HG03280 (cell line): ENCODE data around the gene ZNF805.
"Not testable (repeated sequence)": the region's sequence is repeated elsewhere in the genome, so short reads cannot be mapped to it uniquely, and the experiment has no call there.

Source experiments
- ATAC-seq: cut with Tn5 transposase; IDR thresholded peaks from one replicate; pipeline ENCODE4 v1.9.1; 2021; ENCODE audit warnings: mild to moderate bottlenecking, moderate library complexity; ENCODE audit not compliant: unreplicated experiment

Gene ZNF805

GRCh38 chr19:57240311-57241090, at the start of gene ZNF805:
Gene ZNF805 (plus strand): TSS chr19:57240632. CDS start chr19:57240892, 260 bp downstream.
- ATAC-seq = peak; percentile 97

- ATAC-seq = peak; percentile 91
These were observed 49.0 kb upstream of the ZNF805 start, which contains the start of gene ZNF264 for GRCh38 chr19:57191141-57192076. Gene ZNF264 (plus strand): TSS chr19:57191500. CDS start chr19:57191914, 414 bp downstream.

DNA sequence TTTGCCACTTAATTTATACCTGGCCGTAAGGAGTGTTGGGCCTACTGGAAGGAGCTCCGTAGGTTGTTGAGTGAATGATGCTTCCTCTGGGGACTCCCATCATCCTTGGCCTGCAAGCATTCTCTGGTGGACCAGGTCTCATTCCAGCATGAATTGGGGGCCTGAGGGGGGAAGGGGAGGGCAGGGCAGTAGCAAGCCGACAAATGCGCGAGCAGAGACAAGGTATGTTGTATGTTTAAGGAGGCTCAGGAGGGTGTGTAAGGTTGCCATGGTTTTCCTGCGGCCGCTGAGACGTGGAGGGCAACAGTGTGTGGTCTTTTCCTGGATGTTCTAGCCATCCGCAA, 48.4 kb upstream of the ZNF805 start:
- no peak for ATAC-seq

- no peak for ATAC-seq
These were observed 47.4 kb upstream of the ZNF805 start for GRCh38 chr19:57192993-57193392.

- not testable (repeated sequence) for ATAC-seq
These were observed 42.6 kb upstream of the ZNF805 start for GRCh38 chr19:57197874-57198273.

DNA sequence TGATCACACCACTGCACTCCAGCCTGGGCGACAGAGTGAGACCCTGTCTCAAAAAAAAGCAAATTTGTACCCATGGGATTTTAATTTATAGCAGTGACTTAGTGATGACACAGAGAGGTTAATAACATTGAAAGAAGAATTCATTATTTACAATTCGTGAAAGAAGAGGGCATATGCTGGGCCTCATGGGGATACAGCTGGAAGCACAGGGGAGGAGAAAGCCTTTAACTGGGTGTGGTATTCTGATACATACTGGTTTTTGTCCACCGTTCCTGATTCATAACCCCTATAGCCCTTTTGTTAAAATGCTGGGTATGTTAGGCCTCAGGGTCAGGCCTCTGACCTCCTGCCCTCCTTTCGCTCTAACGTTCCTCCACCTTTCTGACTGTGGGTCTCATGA, 38.3 kb upstream of the ZNF805 start:
- no peak for ATAC-seq

GRCh38 chr19:57210381-57210780, 30.1 kb upstream of the ZNF805 start:
- no peak for ATAC-seq

DNA sequence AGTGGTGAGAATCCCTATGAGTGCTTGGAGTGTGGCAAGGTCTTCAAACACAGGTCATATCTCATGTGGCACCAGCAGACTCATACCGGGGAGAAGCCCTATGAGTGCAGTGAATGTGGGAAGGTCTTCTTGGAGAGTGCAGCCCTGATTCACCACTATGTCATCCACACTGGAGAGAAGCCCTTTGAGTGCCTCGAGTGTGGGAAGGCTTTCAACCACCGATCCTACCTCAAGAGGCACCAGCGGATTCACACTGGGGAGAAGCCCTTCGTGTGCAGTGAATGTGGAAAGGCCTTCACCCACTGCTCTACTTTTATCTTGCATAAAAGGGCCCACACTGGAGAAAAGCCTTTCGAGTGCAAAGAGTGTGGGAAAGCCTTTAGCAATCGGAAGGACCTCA, 28.3 kb upstream of the ZNF805 start:
- ATAC-seq = no peak

- ATAC-seq = no peak
These were observed 12.9 kb upstream of the ZNF805 start for GRCh38 chr19:57227502-57227901.

DNA sequence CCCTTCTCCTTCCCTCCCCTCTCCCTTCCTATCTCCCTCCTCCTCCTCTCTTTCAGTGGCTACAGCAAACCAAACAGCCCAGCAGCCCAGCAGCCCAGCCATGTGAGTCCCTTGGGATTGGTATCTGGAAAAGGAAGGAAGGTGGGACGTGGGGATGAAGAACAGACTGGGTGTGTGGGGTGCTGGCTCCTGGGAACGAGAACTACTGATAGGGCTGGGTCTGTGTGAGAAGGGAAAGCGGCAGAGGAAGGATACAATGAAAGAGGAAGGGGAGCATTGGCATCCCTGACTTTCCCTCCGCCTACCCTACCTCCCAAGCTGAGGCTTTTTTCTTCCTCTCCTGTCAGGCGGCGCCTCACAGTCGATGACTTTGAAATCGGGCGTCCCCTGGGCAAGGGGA, 8.7 kb upstream of the ZNF805 start:
- no peak for ATAC-seq

DNA sequence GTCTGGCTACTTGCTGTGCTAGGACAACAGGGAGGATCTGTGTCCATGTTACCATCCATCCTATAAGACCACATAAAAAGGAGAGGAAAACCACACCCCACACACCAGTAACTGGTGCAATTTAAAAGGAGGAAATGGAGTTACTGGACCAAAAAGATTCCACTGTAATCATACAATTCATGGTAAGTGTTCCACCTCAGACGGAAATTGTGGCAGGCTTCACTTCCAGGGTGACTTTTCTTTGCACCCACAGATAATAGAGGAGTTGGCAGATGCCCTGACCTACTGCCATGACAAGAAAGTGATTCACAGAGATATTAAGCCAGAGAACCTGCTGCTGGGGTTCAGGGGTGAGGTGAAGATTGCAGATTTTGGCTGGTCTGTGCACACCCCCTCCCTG, 7.2 kb upstream of the ZNF805 start:
- no peak for ATAC-seq

DNA sequence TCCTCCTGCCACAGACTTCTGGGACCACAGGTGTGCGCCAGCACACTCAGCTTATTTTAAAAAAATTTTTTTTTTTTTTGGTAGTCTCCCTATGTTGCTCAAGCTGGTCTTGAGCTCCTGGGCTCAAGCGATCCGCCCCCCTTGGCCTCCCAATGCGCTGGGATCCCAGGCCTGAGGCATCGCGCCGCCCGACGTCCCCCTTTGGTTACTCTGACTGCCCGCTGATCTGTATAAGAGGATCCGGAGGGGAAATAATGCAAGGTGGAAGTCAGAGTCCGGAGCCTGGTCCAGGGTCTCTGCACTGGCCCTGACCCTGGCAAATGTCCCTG, 486 bp upstream of the ZNF805 start:
- no peak for ATAC-seq

- ATAC-seq = no peak
These were observed 744 bp downstream of the ZNF805 start for GRCh38 chr19:57241176-57241575.

- no peak for ATAC-seq
These were observed 2.4 kb downstream of the ZNF805 start for GRCh38 chr19:57242821-57243220.

GRCh38 chr19:57244513-57244912, 4.1 kb downstream of the ZNF805 start:
- ATAC-seq = no peak

- ATAC-seq = no peak
These were observed 4.6 kb downstream of the ZNF805 start for GRCh38 chr19:57245066-57245465.

GRCh38 chr19:57245959-57246358, 5.5 kb downstream of the ZNF805 start:
- no peak for ATAC-seq

- ATAC-seq = no peak
These were observed 8.2 kb downstream of the ZNF805 start for GRCh38 chr19:57248646-57249045.

- no peak for ATAC-seq
These were observed 8.9 kb downstream of the ZNF805 start for GRCh38 chr19:57249329-57249728.

- ATAC-seq = not testable (repeated sequence)
These were observed 13.3 kb downstream of the ZNF805 start for GRCh38 chr19:57253767-57254166.

DNA sequence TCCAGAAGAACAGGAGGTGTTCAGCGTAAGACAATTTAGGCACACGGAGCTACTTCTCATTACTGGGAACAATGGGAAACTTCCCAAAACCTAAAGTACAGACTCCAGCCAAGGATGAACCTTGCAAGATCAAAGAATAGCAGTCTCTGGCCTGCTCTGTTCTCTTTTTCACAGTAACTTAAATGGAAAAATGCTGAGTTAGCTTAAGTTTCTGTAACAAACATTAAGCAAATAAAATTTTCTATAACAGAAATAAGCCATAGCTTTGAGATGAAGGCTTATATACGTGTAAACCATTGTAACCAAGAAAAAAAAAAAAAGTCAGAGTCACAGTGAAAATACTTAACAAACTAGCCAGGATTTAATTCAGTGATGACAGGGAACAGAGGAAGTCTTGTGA, 21.6 kb downstream of the ZNF805 start:
- ATAC-seq = no peak

- ATAC-seq = no peak
These were observed 22.9 kb downstream of the ZNF805 start for GRCh38 chr19:57263244-57263741.
